Epithelial cell of esophagus (primary cell): ENCODE data around the gene PXN.

Source experiments
- DNase-seq: peaks from one replicate; pipeline ENCODE4 v3.0.0; 2010; ENCODE audit warnings: low read depth
- H3K4me3 ChIP-seq: 2 replicates; pipeline ENCODE4 v1.5.1; 2011; ENCODE audit warnings: mild to moderate bottlenecking, low read length, control low read depth
- CTCF ChIP-seq: IDR thresholded peaks from 2 replicates; pipeline ENCODE4 v1.5.1; 2011; ENCODE audit warnings: low read depth, mild to moderate bottlenecking, low read length, control low read depth, inconsistent platforms; ENCODE audit not compliant: insufficient read depth; ENCODE audit errors: missing control alignments

The PXN gene

GRCh38 chr12:120190386-120190785 lies 75.1 kb downstream of the PXN start:
- no peak for DNase-seq

GRCh38 chr12:120186654-120187053 lies 78.9 kb downstream of the PXN start:
- no peak for DNase-seq
- no peak for TF ChIP-seq CTCF
- H3K4me3 ChIP-seq = no peak overlapping the region

More at GRCh38 chr12:120190386-120190785, 75.1 kb downstream of the PXN start:
- no peak overlapping the region for H3K4me3 ChIP-seq
- no peak for TF ChIP-seq CTCF

- no peak for DNase-seq
- no peak overlapping the region for H3K4me3 ChIP-seq
- no peak for TF ChIP-seq CTCF
These were observed 82.3 kb downstream of the PXN start for GRCh38 chr12:120183211-120183631.

- peak; percentile 47 for TF ChIP-seq CTCF
- DNase-seq = peak; percentile 91
- no peak overlapping the region for H3K4me3 ChIP-seq
These were observed 83.4 kb downstream of the PXN start for GRCh38 chr12:120181991-120182631.

- DNase-seq = no peak
- H3K4me3 ChIP-seq = no peak overlapping the region
- TF ChIP-seq CTCF = no peak
These were observed 84.6 kb downstream of the PXN start for GRCh38 chr12:120180975-120181374.

- no peak for DNase-seq
- no peak for TF ChIP-seq CTCF
These were observed 90.0 kb downstream of the PXN start for GRCh38 chr12:120175537-120175936.

GRCh38 chr12:120175062-120175461 lies 90.5 kb downstream of the PXN start:
- no peak overlapping the region for H3K4me3 ChIP-seq
- TF ChIP-seq CTCF = no peak
- no peak for DNase-seq

More at GRCh38 chr12:120175537-120175936, 90.0 kb downstream of the PXN start:
- H3K4me3 ChIP-seq = no peak overlapping the region
